HEK293 (cell line): ENCODE measurements around the gene CZIB.

ENCODE experiments used
- CTCF ChIP-seq: fragments of 450-650 bp; formaldehyde crosslinking; IDR thresholded peaks from 2 replicates; pipeline ENCODE4 v1.5.1; 2016; ENCODE audit warnings: missing biosample characterization, missing genetic modification characterization
- GLI4 ChIP-seq: fragments of 450-650 bp; formaldehyde crosslinking; IDR thresholded peaks from 2 replicates; pipeline ENCODE4 v1.5.1; 2016; ENCODE audit warnings: missing biosample characterization, missing genetic modification characterization
- HOXD13 ChIP-seq: sonication (generic); formaldehyde crosslinking; IDR thresholded peaks from 2 replicates; pipeline ENCODE4 v1.8.0; 2022; ENCODE audit warnings: missing genetic modification reagents, borderline replicate concordance
- ZBTB21 ChIP-seq: fragments of 450-650 bp; formaldehyde crosslinking; IDR thresholded peaks from 2 replicates; pipeline ENCODE4 v1.5.1; 2017; ENCODE audit warnings: missing biosample characterization, missing genetic modification characterization
- ZBTB48 ChIP-seq: fragments of 450-650 bp; formaldehyde crosslinking; IDR thresholded peaks from 2 replicates; pipeline ENCODE4 v1.5.1; 2016; ENCODE audit warnings: missing biosample characterization, missing genetic modification characterization
- ZNF24 ChIP-seq: fragments of 450-650 bp; formaldehyde crosslinking; IDR thresholded peaks from 2 replicates; pipeline ENCODE4 v1.5.1; 2016; ENCODE audit warnings: missing biosample characterization, missing genetic modification characterization
- ZNF521 ChIP-seq: fragments of 450-650 bp; formaldehyde crosslinking; IDR thresholded peaks from 2 replicates; pipeline ENCODE4 v1.5.1; 2017; ENCODE audit warnings: missing biosample characterization, mild to moderate bottlenecking, missing genetic modification characterization
- ZNF621 ChIP-seq: fragments of 450-650 bp; formaldehyde crosslinking; IDR thresholded peaks from 2 replicates; pipeline ENCODE4 v1.5.1; 2017; ENCODE audit warnings: missing biosample characterization, missing genetic modification characterization
- ZNF747 ChIP-seq: fragments of 450-650 bp; formaldehyde crosslinking; IDR thresholded peaks from 2 replicates; pipeline ENCODE4 v1.5.1; 2016; ENCODE audit warnings: missing biosample characterization, missing genetic modification characterization
- TF ChIP-seq, protein P1 (sequence below): fragments of 450-650 bp; formaldehyde crosslinking; IDR thresholded peaks from 2 replicates; pipeline ENCODE4 v1.5.1; 2016; ENCODE audit warnings: missing biosample characterization, missing genetic modification characterization
- TF ChIP-seq, protein P2 (sequence below): sonication (generic); formaldehyde crosslinking; IDR thresholded peaks from 2 replicates; pipeline ENCODE4 v1.8.1; 2022; ENCODE audit warnings: mild to moderate bottlenecking, moderate library complexity, missing genetic modification reagents

DNA sequence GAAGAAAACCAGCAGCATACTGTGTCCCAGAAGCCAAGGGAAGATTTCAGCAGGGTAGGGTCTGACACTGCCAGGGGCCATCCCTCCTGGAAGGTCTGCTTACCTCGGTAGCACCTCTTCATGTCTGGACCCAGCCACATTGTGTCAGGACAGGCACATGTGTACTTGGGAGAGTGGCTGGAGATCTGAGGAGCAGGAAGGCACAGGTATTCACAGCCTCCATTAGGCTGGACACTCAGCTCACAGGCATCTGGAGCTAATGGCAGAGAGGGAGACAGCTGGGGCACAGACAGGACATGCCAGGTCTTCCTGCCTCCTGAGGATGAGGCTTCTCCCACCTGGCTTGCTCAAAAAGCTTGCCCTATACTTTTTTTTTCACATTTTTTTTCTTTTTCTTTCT is 37.8 kb upstream of the CZIB start:
- TF ChIP-seq ZNF747: no peak
- no peak for TF ChIP-seq CTCF (tag by site-specific recombination)
- no peak for TF ChIP-seq HOXD13 (CRISPR knock-in tag)
- TF ChIP-seq ZNF521: no peak
- TF ChIP-seq GLI4 (tag by site-specific recombination): no peak
- TF ChIP-seq ZNF621: no peak
- no peak for TF ChIP-seq ZBTB48 (tag by site-specific recombination)
- no peak for TF ChIP-seq ZNF24 (tag by site-specific recombination)
- TF ChIP-seq, protein P1, sequence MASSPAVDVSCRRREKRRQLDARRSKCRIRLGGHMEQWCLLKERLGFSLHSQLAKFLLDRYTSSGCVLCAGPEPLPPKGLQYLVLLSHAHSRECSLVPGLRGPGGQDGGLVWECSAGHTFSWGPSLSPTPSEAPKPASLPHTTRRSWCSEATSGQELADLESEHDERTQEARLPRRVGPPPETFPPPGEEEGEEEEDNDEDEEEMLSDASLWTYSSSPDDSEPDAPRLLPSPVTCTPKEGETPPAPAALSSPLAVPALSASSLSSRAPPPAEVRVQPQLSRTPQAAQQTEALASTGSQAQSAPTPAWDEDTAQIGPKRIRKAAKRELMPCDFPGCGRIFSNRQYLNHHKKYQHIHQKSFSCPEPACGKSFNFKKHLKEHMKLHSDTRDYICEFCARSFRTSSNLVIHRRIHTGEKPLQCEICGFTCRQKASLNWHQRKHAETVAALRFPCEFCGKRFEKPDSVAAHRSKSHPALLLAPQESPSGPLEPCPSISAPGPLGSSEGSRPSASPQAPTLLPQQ (tag by site-specific recombination): no peak
- no peak for TF ChIP-seq ZBTB21 (tag by site-specific recombination)
- TF ChIP-seq, protein P2, sequence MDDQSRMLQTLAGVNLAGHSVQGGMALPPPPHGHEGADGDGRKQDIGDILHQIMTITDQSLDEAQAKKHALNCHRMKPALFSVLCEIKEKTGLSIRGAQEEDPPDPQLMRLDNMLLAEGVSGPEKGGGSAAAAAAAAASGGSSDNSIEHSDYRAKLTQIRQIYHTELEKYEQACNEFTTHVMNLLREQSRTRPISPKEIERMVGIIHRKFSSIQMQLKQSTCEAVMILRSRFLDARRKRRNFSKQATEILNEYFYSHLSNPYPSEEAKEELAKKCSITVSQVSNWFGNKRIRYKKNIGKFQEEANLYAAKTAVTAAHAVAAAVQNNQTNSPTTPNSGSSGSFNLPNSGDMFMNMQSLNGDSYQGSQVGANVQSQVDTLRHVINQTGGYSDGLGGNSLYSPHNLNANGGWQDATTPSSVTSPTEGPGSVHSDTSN (CRISPR knock-in tag): no peak
